Astrocyte (in vitro differentiated cells and primary cell): Measurements from ENCODE around the gene LCAT. TPM values are rescaled to one million over a fixed set of nuclear protein-coding genes. Genes with fewer than 3 reads are reported as not detected.

ENCODE experiments used
- DNase-seq: peaks from one replicate; pipeline ENCODE4 v3.0.0-alpha.2; 2010; ENCODE audit warnings: low read depth
- FAIRE-seq: peaks from 2 replicates; lab custom pipeline; 2011; peaks lifted over from hg19 to GRCh38; lab: Jason Lieb, UNC
- H2AFZ ChIP-seq: 2 replicates; pipeline ENCODE4 v1.6.0; 2012; ENCODE audit warnings: low read depth, low read length, inconsistent platforms
- H3K27ac ChIP-seq: 2 replicates; pipeline ENCODE4 v1.5.1; 2011; ENCODE audit warnings: low read depth, low read length, inconsistent platforms
- H3K27me3 ChIP-seq: 2 replicates; pipeline ENCODE4 v1.6.0; 2011; ENCODE audit warnings: low read length, inconsistent platforms; ENCODE audit not compliant: insufficient read depth
- H3K36me3 ChIP-seq: 2 replicates; pipeline ENCODE4 v1.5.1; 2011; ENCODE audit warnings: low read length, inconsistent platforms; ENCODE audit not compliant: insufficient read depth
- H3K4me1 ChIP-seq: 2 replicates; pipeline ENCODE4 v1.5.1; 2011; ENCODE audit warnings: low read length, inconsistent platforms; ENCODE audit not compliant: insufficient read depth
- H3K4me2 ChIP-seq: 2 replicates; pipeline ENCODE4 v1.6.0; 2012; ENCODE audit warnings: low read length, inconsistent platforms
- H3K4me3 ChIP-seq: 2 replicates; pipeline ENCODE4 v1.5.1; 2011; ENCODE audit warnings: low read depth, mild to moderate bottlenecking, low read length, inconsistent platforms; ENCODE audit not compliant: insufficient read depth
- H3K79me2 ChIP-seq: 2 replicates; pipeline ENCODE4 v1.6.0; 2012; ENCODE audit warnings: mild to moderate bottlenecking, low read length, inconsistent platforms; ENCODE audit not compliant: insufficient read depth
- H3K9ac ChIP-seq: 2 replicates; pipeline ENCODE4 v1.6.0; 2012; ENCODE audit warnings: mild to moderate bottlenecking, low read length, inconsistent platforms
- H3K9me3 ChIP-seq: 2 replicates; pipeline ENCODE4 v1.5.1; 2012; ENCODE audit warnings: low read depth, mild to moderate bottlenecking, low read length, inconsistent platforms; ENCODE audit not compliant: insufficient read depth
- H4K20me1 ChIP-seq: 2 replicates; pipeline ENCODE4 v1.6.0; 2012; ENCODE audit warnings: low read length, inconsistent platforms; ENCODE audit not compliant: insufficient read depth
- H3K27ac Mint-ChIP-seq: one replicate; pipeline ENCODE4 v1.8.0; 2021; ENCODE audit warnings: mild to moderate bottlenecking, mixed read lengths; ENCODE audit not compliant: unreplicated experiment
- H3K27me3 Mint-ChIP-seq: one replicate; pipeline ENCODE4 v1.8.0; 2021; ENCODE audit warnings: low read depth, mixed read lengths; ENCODE audit not compliant: unreplicated experiment
- H3K36me3 Mint-ChIP-seq: one replicate; pipeline ENCODE4 v1.8.0; 2021; ENCODE audit warnings: low read depth, mixed read lengths; ENCODE audit not compliant: unreplicated experiment
- H3K4me1 Mint-ChIP-seq: one replicate; pipeline ENCODE4 v1.8.0; 2021; ENCODE audit warnings: low read depth, mixed read lengths; ENCODE audit not compliant: unreplicated experiment
- H3K4me3 Mint-ChIP-seq: one replicate; pipeline ENCODE4 v1.8.0; 2021; ENCODE audit warnings: mild to moderate bottlenecking, moderate library complexity, mixed read lengths; ENCODE audit not compliant: unreplicated experiment
- H3K9me3 Mint-ChIP-seq: one replicate; pipeline ENCODE4 v1.8.0; 2021; ENCODE audit warnings: mild to moderate bottlenecking, mixed read lengths; ENCODE audit not compliant: unreplicated experiment
- EZH2 ChIP-seq: IDR thresholded peaks from 2 replicates; pipeline ENCODE4 v1.6.1; 2012; ENCODE audit warnings: mild to moderate bottlenecking, low read length, inconsistent platforms; ENCODE audit not compliant: insufficient read depth
- total RNA-seq: library from RNA; stranded (reverse); gene quantifications from 2 replicates; pipeline ENCODE4 v1.2.1, GENCODE V29; 2021
- TF ChIP-seq, protein P1 (sequence below): IDR thresholded peaks from 2 replicates; pipeline ENCODE4 v1.5.1; 2011; ENCODE audit warnings: low read depth, mild to moderate bottlenecking, inconsistent platforms, low read length, moderate library complexity; ENCODE audit not compliant: insufficient read depth

The LCAT gene
- total RNA-seq, 1 donor from 2014 or later = 37.9 TPM

GRCh38 chr16:67946128-67946569, 2.2 kb upstream of the LCAT start:
- Mint-ChIP-seq H3K4me3 (no peak overlapping the region), H3K27me3 (no peaks in the 10 kb centered on the region), H3K4me1 (no peaks in the 10 kb centered on the region), H3K36me3 (peaks cover 15% of the 10 kb centered on the region), H3K27ac (peak overlapping the region; percentile 34), H3K9me3 (no peaks in the 10 kb centered on the region)
- TF ChIP-seq EZH2 = no peak
- TF ChIP-seq, protein P1, sequence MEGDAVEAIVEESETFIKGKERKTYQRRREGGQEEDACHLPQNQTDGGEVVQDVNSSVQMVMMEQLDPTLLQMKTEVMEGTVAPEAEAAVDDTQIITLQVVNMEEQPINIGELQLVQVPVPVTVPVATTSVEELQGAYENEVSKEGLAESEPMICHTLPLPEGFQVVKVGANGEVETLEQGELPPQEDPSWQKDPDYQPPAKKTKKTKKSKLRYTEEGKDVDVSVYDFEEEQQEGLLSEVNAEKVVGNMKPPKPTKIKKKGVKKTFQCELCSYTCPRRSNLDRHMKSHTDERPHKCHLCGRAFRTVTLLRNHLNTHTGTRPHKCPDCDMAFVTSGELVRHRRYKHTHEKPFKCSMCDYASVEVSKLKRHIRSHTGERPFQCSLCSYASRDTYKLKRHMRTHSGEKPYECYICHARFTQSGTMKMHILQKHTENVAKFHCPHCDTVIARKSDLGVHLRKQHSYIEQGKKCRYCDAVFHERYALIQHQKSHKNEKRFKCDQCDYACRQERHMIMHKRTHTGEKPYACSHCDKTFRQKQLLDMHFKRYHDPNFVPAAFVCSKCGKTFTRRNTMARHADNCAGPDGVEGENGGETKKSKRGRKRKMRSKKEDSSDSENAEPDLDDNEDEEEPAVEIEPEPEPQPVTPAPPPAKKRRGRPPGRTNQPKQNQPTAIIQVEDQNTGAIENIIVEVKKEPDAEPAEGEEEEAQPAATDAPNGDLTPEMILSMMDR = no peak
- Histone ChIP-seq H3K27me3 (no peaks in the 10 kb centered on the region), H2AFZ (no peak overlapping the region), H3K4me2 (no peak overlapping the region), H3K79me2 (peaks cover 7% of the 10 kb centered on the region), H3K36me3 (peaks cover 37% of the 10 kb centered on the region), H3K27ac (no peak overlapping the region), H3K4me1 (peaks cover 15% of the 10 kb centered on the region), H3K9me3 (no peaks in the 10 kb centered on the region), H3K4me3 (no peak overlapping the region), H4K20me1 (peaks cover 94% of the 10 kb centered on the region), H3K9ac (no peak overlapping the region)
- DNase-seq (no peak), FAIRE-seq (no peak)

- peaks cover 15% of the 10 kb centered on the region for H3K4me1 ChIP-seq
- H3K79me2 ChIP-seq = peaks cover 7% of the 10 kb centered on the region
- peaks cover 11% of the 10 kb centered on the region for H3K36me3 Mint-ChIP-seq
- H3K27ac Mint-ChIP-seq = peak overlapping the region; percentile 44
- no peak for FAIRE-seq
- H3K27me3 Mint-ChIP-seq = no peaks in the 10 kb centered on the region
- TF ChIP-seq, protein P1 = no peak
- TF ChIP-seq EZH2 = no peak
- H3K4me2 ChIP-seq = peak overlapping the region; percentile 0
- peaks cover 41% of the 10 kb centered on the region for H3K36me3 ChIP-seq
- no peak overlapping the region for H3K9ac ChIP-seq
- no peaks in the 10 kb centered on the region for H3K27me3 ChIP-seq
- DNase-seq = peak; percentile 47
- H2AFZ ChIP-seq = no peak overlapping the region
- H3K4me3 Mint-ChIP-seq = no peak overlapping the region
- no peaks in the 10 kb centered on the region for H3K9me3 Mint-ChIP-seq
- H3K27ac ChIP-seq = no peak overlapping the region
- H3K4me1 Mint-ChIP-seq = no peaks in the 10 kb centered on the region
- no peak overlapping the region for H3K4me3 ChIP-seq
- peaks cover 91% of the 10 kb centered on the region for H4K20me1 ChIP-seq
- H3K9me3 ChIP-seq = no peaks in the 10 kb centered on the region
These were observed 1.5 kb upstream of the LCAT start for GRCh38 chr16:67945392-67945933.

DNA sequence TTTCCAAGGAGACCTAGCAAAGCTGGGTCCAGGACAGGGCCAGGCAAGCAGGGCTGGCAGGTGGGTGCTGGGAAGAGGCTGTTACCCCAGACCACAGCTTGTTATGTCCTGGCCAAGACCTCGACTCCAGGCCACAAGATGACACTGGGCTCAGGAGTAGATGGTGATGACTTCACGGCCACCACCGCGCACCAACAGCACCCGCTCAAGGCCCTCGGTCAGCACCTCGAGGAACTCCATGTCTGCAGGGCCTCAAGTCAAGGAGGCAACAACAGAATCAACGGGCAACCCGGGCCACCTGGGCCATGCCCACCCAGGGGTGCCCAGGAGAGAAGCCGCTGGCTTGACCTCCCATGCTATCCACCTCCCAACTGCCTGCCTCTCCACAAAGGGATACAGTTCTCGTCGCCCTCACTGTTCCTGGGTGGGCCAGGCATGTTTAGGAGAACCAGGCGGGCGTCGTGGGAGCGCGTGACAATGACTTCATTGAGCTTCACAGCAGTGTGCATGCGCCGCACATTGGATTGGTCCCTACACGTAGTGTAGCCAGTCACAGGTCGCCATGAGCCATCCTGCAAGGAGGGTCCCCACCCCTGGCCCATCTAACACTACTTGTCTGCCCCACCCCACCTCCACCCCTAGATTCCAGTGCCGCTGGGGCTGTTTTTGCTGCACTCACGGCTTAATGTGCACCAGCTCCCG, 921 bp upstream of the LCAT start:
- H4K20me1 ChIP-seq = peaks cover 91% of the 10 kb centered on the region
- peaks cover 48% of the 10 kb centered on the region for H3K36me3 ChIP-seq
- no peak overlapping the region for H2AFZ ChIP-seq
- Mint-ChIP-seq H3K4me1 (no peaks in the 10 kb centered on the region), H3K4me3 (no peak overlapping the region), H3K27me3 (no peaks in the 10 kb centered on the region), H3K9me3 (no peaks in the 10 kb centered on the region), H3K27ac (peak overlapping the region; percentile 4), H3K36me3 (peaks cover 13% of the 10 kb centered on the region)
- H3K4me2 ChIP-seq = peak overlapping the region; percentile 0
- no peak overlapping the region for H3K4me3 ChIP-seq
- FAIRE-seq (no peak), DNase-seq (no peak)
- H3K4me1 ChIP-seq = peaks cover 15% of the 10 kb centered on the region
- no peaks in the 10 kb centered on the region for H3K27me3 ChIP-seq
- no peak for TF ChIP-seq EZH2
- TF ChIP-seq, protein P1 = no peak
- H3K9ac ChIP-seq = peak overlapping the region; percentile 27
- H3K9me3 ChIP-seq = no peaks in the 10 kb centered on the region
- H3K27ac ChIP-seq = no peak overlapping the region
- H3K79me2 ChIP-seq = peaks cover 10% of the 10 kb centered on the region
